Measurements from ENCODE around the gene TARP.

TARP gene

DNA sequence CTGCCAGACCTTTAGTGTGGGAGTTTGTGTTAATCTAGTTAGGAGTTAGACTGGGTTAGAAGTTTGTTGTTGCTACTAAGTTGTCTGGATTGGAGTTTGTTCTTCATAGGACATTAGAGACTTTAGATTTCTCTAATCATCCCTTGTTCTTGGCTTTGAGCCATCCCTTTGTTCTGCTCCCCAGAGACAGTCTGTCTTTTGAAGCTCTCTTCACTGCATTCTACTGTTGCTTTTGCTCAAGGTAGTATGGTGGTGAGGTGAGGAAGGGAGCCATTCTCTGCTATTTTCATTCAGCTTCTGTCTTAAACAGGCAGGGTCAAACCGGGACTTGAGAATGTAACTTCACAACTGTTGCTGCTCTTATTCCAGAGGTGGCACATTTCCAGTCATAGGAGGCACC lies 10.4 kb upstream of the TARP start:
- 13 to 46% (median 32%) methylated on average over 1 of the region's 1 CpG for WGBS, 3 donors
- TF ChIP-seq, protein P1, sequence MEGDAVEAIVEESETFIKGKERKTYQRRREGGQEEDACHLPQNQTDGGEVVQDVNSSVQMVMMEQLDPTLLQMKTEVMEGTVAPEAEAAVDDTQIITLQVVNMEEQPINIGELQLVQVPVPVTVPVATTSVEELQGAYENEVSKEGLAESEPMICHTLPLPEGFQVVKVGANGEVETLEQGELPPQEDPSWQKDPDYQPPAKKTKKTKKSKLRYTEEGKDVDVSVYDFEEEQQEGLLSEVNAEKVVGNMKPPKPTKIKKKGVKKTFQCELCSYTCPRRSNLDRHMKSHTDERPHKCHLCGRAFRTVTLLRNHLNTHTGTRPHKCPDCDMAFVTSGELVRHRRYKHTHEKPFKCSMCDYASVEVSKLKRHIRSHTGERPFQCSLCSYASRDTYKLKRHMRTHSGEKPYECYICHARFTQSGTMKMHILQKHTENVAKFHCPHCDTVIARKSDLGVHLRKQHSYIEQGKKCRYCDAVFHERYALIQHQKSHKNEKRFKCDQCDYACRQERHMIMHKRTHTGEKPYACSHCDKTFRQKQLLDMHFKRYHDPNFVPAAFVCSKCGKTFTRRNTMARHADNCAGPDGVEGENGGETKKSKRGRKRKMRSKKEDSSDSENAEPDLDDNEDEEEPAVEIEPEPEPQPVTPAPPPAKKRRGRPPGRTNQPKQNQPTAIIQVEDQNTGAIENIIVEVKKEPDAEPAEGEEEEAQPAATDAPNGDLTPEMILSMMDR (IDR thresholded peaks at IDR 0.05): no peak
- TF ChIP-seq EP300 (IDR thresholded peaks at IDR 0.05) (no peak), POLR2A (IDR thresholded peaks at IDR 0.05) (no peak)
- intact Hi-C loops (cut with DNase I): no loop called here

DNA sequence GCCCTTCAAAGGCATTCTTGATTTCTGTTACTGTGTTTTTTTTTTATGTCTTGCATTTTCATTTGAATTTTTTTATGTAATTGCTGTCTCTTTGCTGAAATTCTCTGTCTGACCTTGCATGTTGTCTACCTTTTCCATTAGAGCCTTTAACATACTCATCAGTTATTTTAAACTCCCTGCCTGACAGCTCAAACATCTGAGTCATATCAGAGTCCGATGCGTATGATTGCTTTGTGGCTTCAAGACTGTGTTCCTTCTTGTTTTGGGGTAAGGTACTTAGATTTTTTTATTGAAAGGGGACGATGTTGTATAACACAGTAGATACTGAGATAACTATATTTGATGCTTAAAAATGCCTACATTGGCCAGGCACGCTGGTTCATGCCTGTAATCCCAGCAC lies 9.7 kb upstream of the TARP start:
- intact Hi-C loops (cut with DNase I): no loop called here
- no peak for TF ChIP-seq POLR2A (IDR thresholded peaks at IDR 0.05)
- no peak for TF ChIP-seq EP300 (IDR thresholded peaks at IDR 0.05)
- TF ChIP-seq, protein P1 (IDR thresholded peaks at IDR 0.05): no peak
- H3K4me1 ChIP-seq (ENCODE audit: insufficient read depth): no peaks in the 10 kb centered on the region

More for the DNA sequence above, 10.4 kb upstream of the TARP start:
- Histone ChIP-seq H3K27me3 (no peaks in the 10 kb centered on the region), H3K36me3 (no peaks in the 10 kb centered on the region), H3K4me1 (ENCODE audit: insufficient read depth) (no peaks in the 10 kb centered on the region), H3K27ac (no peak overlapping the region), H3K4me3 (no peak overlapping the region), H3K9me3 (no peaks in the 10 kb centered on the region)
- no peak for DNase-seq

DNA sequence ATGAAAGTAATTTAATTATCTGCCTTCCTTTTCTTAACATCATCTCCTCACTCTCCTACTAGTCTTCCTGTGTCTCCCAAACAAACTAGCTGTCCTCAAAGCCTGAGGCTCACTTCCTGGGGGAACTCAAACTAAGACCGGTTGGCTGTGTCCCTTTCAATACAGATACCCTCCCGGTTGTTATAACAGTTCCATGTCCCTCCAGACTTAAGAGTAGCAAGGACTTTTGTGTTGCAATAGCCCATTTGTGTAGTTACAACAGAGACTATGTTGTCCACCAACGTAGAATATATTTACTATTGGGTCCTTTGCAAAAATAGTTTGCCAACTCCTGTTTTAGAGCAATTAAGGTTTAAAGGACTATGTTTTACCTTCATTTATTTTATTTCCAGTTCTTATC lies 8.6 kb upstream of the TARP start:
- 43 to 59% (median 44%) methylated on average over 3 of the region's 3 CpGs for WGBS, 3 donors
- no peaks in the 10 kb centered on the region for H3K36me3 ChIP-seq
- no peaks in the 10 kb centered on the region for H3K4me1 ChIP-seq (ENCODE audit: insufficient read depth)
- H3K27ac ChIP-seq: no peak overlapping the region
- DNase-seq: no peak
- H3K27me3 ChIP-seq: no peaks in the 10 kb centered on the region
- TF ChIP-seq EP300 (IDR thresholded peaks at IDR 0.05): no peak
- no peak for TF ChIP-seq POLR2A (IDR thresholded peaks at IDR 0.05)
- TF ChIP-seq, protein P1 (IDR thresholded peaks at IDR 0.05): no peak
- H3K4me3 ChIP-seq: no peak overlapping the region
- no peaks in the 10 kb centered on the region for H3K9me3 ChIP-seq
- intact Hi-C loops (cut with DNase I): no loop called here

More for the DNA sequence above, 9.7 kb upstream of the TARP start:
- Histone ChIP-seq H3K27me3 (no peaks in the 10 kb centered on the region), H3K36me3 (no peaks in the 10 kb centered on the region), H3K9me3 (no peaks in the 10 kb centered on the region), H3K27ac (no peak overlapping the region), H3K4me3 (no peak overlapping the region)
- WGBS, 3 donors: 66 to 88% (median 73%) methylated on average over 4 of the region's 4 CpGs
- DNase-seq: no peak

DNA sequence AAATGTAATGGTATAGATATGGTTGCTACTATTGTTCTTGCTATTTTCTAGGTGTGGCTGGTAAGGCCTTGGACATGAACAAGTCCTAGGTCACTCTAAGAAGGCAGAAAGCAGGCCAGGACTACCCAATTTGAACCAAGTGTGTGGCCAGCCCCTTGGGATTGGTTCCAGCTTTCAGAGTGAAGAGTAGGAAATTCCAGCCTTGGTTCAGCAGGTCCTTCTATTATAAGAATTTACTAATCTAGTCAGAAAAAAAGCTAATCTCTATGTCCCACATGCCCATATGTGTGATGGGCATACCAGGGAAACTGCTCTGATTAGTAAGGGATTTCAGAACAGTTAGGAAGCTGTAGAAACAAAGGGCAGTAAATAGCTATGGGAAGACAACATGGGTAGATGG lies 7.8 kb upstream of the TARP start:
- Histone ChIP-seq H3K4me3 (no peak overlapping the region), H3K27ac (no peak overlapping the region), H3K4me1 (ENCODE audit: insufficient read depth) (no peaks in the 10 kb centered on the region), H3K9me3 (no peaks in the 10 kb centered on the region), H3K36me3 (no peaks in the 10 kb centered on the region), H3K27me3 (no peaks in the 10 kb centered on the region)
- no peak for DNase-seq
- intact Hi-C loops (cut with DNase I): no loop called here
- no peak for TF ChIP-seq EP300 (IDR thresholded peaks at IDR 0.05)
- TF ChIP-seq, protein P1 (IDR thresholded peaks at IDR 0.05): no peak
- no peak for TF ChIP-seq POLR2A (IDR thresholded peaks at IDR 0.05)

DNA sequence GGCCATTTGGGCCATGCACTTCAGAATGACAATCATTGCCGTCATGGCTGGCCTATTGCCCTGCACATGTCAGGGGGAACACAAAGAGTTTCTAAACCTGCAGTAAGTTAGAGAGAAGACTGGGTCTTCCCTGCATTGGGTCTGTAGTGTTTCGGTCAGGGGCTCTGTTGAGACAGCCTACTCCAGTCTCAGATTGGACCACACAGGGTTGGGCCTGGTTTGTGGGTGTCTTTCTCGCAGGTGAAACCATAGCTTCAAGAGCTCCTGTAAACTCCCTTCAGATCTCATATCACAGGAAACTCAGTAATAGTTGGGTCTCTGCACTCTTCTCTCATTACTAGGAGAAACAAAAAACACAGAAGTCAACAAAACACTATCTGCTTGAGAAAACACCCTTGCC lies 7.3 kb upstream of the TARP start:
- no peak overlapping the region for H3K27ac ChIP-seq
- intact Hi-C loops (cut with DNase I): no loop called here
- no peak overlapping the region for H3K4me3 ChIP-seq
- no peaks in the 10 kb centered on the region for H3K27me3 ChIP-seq
- 95 to 98% (median 95%) methylated on average over 3 of the region's 3 CpGs for WGBS, 3 donors
- no peaks in the 10 kb centered on the region for H3K4me1 ChIP-seq (ENCODE audit: insufficient read depth)
- H3K36me3 ChIP-seq: no peaks in the 10 kb centered on the region
- no peak for TF ChIP-seq POLR2A (IDR thresholded peaks at IDR 0.05)
- TF ChIP-seq EP300 (IDR thresholded peaks at IDR 0.05): no peak
- TF ChIP-seq, protein P1 (IDR thresholded peaks at IDR 0.05): no peak
- no peak for DNase-seq
- no peaks in the 10 kb centered on the region for H3K9me3 ChIP-seq

All from ovary (tissue), 7 donors.